SKM-1 (cell line): ENCODE results near the gene PCDH7.

ENCODE experiments used
- DNase-seq: peaks from one replicate; lab custom pipeline; 2025; ENCODE audit not compliant: unreplicated experiment; lab: John Stamatoyannopoulos, UW

Gene PCDH7

GRCh38 chr4:30726090-30726675 lies 6.0 kb downstream of the PCDH7 start:
- DNase-seq: no peak

DNA sequence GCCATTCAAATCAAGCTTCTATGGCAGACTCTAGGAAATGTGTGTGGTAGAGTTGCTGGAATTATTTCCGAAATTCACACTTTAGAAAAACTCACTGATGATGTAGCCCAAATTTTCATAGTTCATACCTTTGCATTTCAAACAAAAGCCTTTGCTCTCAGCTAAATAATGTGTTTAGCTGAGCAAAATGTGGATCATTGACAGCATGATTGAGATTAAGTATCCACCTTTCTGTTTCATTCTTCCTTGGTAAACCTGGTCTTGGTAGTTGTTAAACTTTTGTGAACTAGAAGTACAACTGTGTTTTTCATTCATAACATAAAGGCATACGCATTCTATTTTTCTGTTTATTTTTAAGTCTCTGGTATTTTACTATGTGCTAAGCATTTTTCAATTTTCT lies 7.2 kb downstream of the PCDH7 start:
- no peak for DNase-seq

GRCh38 chr4:30728311-30728710 lies 8.1 kb downstream of the PCDH7 start:
- no peak for DNase-seq

GRCh38 chr4:30743897-30744296 lies 23.7 kb downstream of the PCDH7 start:
- DNase-seq: no peak

GRCh38 chr4:30744386-30744785 lies 24.2 kb downstream of the PCDH7 start:
- no peak for DNase-seq

- DNase-seq: no peak
Observed at GRCh38 chr4:30744957-30745640, 24.9 kb downstream of the PCDH7 start.

DNA sequence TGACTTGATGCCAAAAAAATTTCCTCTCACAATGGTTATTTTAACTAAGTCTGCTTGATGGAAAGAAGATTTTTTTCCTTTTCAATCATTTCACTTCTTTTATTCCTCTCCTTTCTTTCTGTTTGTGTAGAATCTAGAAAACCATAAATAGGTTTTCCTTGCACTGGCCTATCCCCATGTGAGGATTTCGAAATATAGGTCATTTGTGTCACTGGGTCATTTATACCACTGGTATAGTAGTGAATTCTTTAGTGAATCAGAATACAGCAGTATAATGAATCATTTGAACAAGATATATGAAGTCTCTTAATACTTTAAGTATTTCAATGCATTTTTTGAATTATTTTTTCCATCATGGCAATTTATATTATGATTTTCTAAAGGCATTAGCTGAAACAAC lies 26.6 kb downstream of the PCDH7 start:
- no peak for DNase-seq

DNA sequence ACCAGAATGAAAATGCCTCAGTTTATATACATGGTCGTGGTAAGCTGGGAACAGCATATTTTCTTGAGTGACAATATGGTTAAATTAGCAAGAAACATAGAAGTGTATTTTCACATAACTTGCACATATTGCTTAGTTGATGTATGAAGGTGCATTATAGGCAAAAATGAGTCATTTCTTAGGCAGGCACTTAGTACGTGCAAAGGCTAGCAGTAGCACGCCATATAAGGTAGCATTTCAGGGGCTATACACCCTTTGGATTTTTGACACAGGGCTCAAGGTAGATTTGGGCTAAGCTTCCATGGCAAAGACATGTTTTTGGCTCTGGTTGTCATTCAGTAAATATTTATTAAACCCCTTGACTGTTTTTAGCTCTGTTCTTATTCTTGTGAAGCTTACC lies 33.1 kb downstream of the PCDH7 start:
- no peak for DNase-seq

- DNase-seq: no peak
Observed at GRCh38 chr4:30754021-30754420, 33.9 kb downstream of the PCDH7 start.

DNA sequence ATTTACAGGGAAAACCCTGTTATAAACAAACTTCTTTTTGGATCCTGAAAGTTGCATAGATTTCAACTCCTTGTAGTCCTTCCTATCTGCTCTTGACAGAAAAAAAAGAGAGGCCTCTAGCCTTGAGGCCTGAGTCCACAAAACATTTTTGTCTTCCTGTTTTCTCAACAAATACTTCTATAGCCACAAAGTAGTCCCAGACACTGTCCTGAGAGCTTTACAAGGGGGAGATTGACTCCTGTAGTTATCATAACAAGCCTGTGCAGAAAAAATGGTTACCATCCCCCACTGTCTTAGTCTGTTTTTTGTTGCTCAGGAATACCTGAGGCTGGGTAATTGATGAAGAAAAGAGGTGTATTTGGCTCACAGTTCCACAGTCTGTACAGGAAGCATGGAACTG lies 35.2 kb downstream of the PCDH7 start:
- DNase-seq: no peak

GRCh38 chr4:30756553-30756952 lies 36.4 kb downstream of the PCDH7 start:
- no peak for DNase-seq

DNA sequence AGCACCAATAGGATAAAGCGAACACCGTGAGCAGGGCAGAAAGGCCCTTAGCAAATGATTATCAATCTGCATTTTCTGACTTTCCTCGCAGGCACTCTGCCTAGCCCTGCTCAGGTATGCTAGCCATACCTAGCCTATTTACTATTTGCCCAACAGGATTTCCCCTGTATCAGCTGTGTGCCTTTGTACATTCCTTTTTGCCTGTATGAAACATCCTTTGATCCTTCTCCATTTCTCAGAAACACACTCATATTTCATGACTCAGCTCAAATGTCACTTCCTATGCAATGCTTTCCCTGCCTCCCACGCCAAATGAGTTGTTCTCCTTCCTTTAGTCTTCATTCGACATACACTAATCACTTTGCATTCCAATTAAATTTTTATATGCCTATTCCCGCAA lies 37.2 kb downstream of the PCDH7 start:
- DNase-seq: no peak

DNA sequence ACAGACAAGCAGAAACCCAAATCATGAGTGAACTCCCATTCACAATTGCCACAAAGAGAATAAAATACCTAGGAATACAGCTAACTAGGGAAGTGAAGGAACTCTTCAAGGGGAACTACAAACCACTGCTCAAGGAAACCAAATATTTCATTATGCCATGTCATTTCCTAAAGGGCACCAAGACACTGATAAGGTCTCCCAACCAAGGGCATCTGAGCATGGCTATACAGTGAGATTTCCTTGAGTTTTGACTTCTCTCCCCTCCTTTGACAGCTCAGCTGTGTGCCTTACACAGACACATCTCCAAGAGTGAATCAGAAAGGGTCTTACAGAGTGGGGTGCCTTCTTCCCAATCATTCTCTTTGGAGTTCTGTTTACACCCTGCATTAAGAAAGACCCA lies 40.4 kb downstream of the PCDH7 start:
- no peak for DNase-seq

DNA sequence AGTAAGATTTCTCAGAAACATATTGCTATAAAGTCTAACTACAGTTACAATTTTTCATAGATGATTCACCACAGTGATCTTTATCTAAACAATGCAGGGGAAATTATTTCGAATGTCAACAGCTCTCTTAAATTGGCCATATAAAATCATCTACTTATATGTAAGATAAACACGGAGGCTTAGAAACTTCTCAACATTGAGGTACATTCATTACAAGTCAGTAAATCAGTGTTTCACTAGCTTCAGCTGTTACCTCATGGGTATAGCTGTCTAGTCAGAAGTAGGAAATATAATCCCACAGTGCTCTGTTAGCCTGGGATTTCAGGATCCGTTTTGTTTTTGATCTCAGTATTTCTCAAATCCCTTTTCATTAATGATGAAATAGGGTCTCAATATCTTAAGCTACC lies 43.2 kb downstream of the PCDH7 start:
- DNase-seq: no peak

GRCh38 chr4:30765022-30765421 lies 44.9 kb downstream of the PCDH7 start:
- no peak for DNase-seq

DNA sequence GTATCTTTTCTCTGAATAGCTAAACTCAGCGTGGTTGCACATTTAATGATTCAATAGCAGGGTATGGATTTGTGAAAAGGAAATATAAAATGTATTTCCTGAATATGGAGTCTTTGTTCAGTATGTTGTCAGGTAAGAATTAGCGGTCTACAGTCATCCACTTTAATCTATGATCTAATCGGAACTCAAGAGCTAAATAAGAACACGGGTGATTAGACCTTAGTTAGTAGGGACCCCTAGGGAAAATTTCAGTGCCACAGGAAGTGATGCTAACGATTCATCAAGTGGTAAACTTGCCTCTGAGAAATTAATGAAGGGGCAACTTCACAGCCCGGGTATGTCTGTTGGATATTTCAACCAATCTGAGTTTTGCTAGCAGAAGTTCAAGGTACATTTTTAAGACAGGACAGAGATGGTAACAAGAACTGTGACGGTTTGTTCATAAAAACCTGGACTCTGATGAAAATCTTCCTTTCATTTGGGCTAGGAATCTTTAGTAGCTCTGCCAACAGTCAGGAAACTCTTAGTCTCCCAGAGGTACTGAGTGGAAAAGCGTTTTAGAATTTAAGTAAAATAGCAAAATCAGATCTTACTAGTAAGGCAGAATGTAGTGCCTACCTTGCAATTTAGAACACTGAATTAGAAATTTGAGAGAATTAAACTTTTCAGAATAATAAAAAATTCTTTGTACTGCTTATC lies 47.1 kb downstream of the PCDH7 start:
- DNase-seq: no peak

- DNase-seq: no peak
Observed at GRCh38 chr4:30768277-30768676, 48.1 kb downstream of the PCDH7 start.

- no peak for DNase-seq
Observed at GRCh38 chr4:30769093-30769492, 48.9 kb downstream of the PCDH7 start.

GRCh38 chr4:30770049-30770549 lies 49.9 kb downstream of the PCDH7 start:
- no peak for DNase-seq

DNA sequence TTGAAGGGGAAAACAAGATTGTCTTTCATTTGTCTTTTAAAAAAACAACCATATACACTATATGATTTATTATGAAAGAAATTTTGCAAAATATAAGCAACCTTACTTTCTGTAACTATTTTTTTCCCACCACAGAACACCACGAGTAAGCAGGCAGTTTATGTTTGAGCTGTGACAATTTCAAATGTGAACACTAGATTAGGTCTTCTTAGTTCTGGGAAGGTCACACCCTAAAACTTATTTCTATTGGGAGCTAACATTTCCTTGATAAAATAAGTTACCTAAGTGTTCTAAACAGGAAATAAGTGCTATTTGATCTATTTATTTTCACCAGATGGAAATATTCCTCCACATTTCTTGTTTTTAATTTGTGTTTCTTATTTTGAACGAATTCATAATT lies 50.6 kb downstream of the PCDH7 start:
- no peak for DNase-seq

DNA sequence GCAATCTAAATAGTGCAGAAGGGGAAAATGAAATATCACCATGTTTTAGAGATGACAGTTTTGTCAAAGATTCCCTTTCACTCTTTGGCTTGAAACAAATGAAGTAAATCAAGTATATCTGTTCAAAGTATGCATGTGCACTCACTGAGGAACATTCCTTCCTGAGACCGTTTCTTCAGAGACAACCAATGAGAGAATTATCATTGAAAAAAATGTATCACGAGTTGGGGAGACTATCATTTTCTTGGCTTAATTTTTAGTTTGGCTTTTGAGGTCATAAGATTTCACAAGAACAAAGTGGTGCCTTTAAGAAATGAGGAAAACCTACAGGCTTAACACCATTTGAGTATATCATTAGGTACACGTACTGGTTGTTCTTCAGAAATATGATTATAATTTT lies 56.3 kb downstream of the PCDH7 start:
- DNase-seq: no peak

- no peak for DNase-seq
Observed at GRCh38 chr4:30776921-30777415, 56.8 kb downstream of the PCDH7 start.
